NCI-H1930 (cell line): ENCODE results near the gene SLC8A3.

ENCODE experiments used
- DNase-seq, 2 experiments: peaks; one replicate each; lab custom pipeline; 2025; lab: John Stamatoyannopoulos, UW

SLC8A3 gene

DNA sequence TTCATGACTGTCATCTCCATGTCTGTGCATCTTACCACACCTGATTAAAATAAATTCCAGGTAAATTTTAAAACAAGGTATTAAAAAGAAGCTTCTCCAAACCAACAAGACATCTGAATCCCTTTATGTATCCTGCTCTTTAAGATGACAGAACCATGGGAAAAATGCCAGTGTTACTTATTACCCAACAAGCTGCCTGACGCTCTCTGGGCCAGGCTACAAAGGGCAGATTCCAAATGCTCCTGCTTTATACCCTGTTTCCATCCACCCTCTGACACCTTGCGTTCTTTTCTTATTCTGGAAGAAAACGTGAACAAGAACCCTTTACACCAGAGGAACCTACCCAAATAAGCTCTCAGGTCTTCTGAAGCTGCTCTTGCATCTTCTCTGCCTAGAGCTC is 70.7 kb downstream of the SLC8A3 start:
- no peak for DNase-seq

GRCh38 chr14:70116278-70116677 is 72.5 kb downstream of the SLC8A3 start:
- no peak for DNase-seq

GRCh38 chr14:70114621-70115156 is 74.1 kb downstream of the SLC8A3 start:
- no peak for DNase-seq

DNA sequence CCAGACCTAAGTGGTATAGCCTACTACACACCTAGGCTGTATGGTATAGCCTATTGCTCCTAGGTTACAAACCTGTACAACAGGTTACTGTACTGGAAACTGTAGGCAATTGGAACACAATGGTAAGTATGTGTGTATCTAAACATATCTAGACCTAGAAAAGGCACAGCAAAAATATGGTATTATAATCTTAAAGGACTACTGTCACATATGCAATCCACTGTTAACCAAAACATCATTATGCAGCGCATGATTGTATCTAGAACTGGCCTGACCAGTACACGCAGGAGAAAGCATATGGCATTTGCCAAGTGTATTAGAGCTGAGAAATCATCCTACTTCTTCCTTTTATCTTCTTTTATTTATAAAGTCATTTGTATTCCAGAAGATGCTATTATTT is 75.5 kb downstream of the SLC8A3 start:
- no peak for DNase-seq

DNA sequence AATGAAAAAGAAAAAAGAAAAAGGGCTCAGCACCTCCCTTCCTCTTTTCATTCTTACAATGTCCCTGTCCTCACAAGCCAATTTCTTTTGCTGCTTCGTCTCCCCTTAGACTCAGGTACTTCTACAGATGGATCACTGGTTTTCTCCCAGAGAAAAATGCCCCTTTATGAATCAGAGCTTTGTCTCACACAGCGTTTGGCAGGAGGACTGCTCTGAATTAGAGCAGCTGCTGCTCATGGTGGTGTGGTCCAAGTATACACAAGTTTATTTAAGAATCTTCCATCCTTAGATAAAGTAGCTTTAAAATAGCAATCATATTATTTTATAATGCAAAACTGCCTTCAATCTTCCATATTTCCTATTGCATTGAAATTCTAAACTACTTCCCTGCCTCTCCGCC is 80.3 kb downstream of the SLC8A3 start:
- no peak for DNase-seq

- no peak for DNase-seq
These were observed 81.4 kb downstream of the SLC8A3 start for GRCh38 chr14:70107309-70107708.

GRCh38 chr14:70100071-70100470 is 88.7 kb downstream of the SLC8A3 start:
- no peak for DNase-seq

DNA sequence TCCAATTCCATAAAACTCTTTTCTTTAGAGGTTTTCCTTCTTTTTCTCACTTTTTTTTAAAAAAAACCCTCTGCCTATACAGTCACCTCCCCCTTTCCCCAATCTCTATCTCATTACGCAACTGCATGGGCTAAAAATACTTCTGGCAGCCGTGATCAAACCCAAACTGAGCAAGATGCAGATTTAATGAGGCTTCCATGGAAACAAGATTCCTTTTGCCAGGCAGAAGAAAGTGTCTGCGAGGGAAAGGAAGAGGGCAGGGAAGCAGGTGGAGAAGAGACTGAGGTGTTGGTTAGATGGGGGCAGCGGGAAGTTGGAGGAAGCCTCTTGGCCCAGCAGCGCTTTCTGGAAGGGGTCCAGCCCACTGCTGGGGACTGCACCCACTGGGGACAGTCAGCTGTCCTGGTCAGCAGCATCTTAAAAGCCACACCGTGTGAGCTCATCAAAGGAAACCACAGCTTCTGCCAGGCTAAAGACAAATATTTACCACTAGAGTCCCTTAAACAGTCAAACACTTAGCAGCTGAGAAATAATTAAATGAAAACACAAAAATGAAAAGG is 90.4 kb downstream of the SLC8A3 start:
- no peak for DNase-seq

DNA sequence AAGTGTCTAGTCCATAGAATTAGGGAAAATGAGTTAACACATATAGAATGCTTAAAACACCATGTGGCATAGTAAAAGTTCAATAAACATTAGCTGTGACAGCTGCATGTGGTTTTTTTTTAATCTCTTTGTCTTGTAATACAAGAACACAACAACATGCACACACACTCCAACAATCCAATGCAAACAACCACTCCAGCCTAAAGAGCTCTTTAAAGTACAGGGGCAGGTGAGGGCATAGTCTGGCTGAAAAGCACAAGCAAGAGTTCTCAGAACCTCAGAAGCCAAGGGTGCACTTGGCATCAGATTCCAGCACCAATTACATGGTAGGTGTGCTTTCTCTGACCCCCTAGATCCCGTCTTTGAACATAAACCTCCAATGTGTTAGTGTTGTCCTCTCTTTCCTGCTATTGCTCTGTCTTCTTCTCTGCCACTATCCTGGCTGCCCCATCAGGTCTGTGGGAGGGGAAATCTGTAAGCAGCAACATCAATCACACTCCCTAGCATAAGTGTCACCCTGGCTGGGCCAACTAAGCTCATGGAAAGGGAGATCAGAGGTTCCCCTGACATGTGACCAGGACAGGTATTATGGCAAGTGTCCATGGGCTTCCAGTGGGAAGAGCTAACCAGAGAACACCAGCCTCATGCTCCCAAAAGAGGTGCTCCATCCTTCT is 91.0 kb downstream of the SLC8A3 start:
- DNase-seq = no peak

DNA sequence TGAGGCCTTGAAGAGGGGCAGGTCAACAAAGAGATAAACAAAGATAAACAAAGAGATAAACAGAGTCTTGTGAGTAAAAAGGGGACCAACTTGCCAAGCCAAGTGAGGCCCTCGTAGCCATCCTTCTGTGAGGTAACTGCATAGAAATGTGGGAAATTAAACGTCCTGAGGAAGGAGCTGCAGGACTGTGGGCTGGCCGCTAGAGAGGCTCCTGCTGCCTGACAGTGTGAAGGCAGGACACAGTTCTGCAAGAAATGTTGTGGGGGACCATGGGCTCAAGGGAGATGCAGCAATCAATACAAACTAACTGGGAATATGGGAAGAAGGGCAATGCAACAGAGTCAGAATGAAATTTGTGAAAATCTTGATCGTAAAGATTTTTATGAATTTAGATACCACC is 91.9 kb downstream of the SLC8A3 start:
- no peak for DNase-seq

GRCh38 chr14:70094631-70095030 is 94.1 kb downstream of the SLC8A3 start:
- no peak for DNase-seq

DNA sequence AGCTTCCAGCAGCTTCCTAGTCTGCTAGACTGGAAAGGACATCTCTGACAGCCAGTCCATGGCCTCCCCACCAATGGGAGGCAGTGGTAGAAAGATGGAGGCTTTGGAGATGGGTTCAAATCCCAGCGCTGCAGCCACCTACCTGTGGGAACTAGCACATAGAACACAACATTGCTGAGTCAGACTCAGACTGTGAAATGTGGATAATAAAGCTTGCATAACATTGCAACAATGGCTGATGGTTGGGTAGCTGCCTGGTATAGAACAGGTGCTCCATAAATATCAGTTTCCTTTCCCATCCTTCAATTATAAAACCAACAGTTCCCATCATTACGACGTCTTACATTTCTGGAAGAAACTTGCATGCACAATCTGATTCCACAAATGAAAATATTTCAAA is 94.6 kb downstream of the SLC8A3 start:
- DNase-seq = no peak

DNA sequence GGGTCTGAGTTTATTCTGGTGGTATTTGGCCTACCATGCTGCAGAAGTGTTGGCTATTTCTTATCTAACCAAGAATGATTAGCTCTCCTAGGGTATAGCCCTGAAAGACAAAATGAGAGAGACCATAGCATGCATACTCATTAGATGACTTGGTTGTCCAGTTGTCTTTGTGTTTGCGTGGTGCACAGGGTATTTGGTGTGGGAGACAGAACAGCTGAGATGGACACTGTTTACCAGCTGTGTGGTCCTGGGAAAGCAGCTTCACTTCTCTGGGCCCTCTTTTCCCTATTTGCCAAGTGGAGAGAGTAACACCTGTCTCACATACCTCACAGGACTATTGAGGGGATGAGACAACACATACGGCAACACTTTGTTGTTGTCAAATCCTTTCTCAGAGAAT is 95.6 kb downstream of the SLC8A3 start:
- no peak for DNase-seq

GRCh38 chr14:70087380-70087697 is 101.4 kb downstream of the SLC8A3 start:
- DNase-seq = no peak

GRCh38 chr14:70086685-70087379 is 101.9 kb downstream of the SLC8A3 start:
- peak in 1 of 2 experiments; percentile 12 for DNase-seq

DNA sequence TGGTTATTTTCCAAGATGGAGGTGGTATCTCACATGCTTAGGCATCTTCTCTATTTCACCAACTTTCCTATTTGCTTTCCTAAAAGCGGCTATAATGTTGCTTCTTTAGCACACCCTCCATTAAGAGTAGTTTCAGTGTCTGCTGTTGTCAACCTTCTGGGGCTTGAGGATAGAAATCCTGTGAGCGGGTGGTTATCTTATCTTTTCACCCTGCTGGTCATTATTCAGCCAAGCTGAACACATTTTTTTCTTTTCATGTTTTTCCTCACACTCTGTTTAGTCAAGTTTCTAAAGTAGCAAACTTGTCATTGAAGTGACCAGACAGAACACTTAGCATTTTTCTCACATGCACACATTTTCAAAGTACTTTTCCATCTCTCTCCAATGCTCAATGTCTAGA is 104.5 kb downstream of the SLC8A3 start:
- DNase-seq = no peak

DNA sequence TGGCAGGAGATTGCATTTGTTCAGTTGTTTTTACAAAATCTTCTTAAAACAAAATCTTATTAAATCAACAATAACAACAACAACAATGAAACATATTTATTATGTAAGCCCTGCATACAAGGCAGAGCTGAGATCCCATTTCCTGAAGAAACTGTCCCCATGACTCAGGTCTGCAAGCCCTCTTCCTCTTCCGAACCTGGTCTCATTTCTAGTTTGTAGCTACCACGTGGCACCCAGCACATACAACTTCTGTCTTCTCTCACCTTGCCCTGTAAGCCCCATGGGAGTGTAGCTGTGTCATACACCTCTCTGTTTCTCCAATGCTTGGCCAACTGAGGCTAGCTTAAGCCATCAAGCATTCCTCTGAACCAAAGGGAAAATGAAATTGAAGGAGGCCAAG is 106.4 kb downstream of the SLC8A3 start:
- DNase-seq = no peak

- DNase-seq = no peak
These were observed 108.7 kb downstream of the SLC8A3 start for GRCh38 chr14:70080076-70080475.

- DNase-seq = no peak
These were observed 110.4 kb downstream of the SLC8A3 start for GRCh38 chr14:70078329-70078728.

GRCh38 chr14:70077720-70078119 is 111.0 kb downstream of the SLC8A3 start:
- DNase-seq = no peak

- DNase-seq = no peak
These were observed 111.7 kb downstream of the SLC8A3 start for GRCh38 chr14:70077005-70077404.

DNA sequence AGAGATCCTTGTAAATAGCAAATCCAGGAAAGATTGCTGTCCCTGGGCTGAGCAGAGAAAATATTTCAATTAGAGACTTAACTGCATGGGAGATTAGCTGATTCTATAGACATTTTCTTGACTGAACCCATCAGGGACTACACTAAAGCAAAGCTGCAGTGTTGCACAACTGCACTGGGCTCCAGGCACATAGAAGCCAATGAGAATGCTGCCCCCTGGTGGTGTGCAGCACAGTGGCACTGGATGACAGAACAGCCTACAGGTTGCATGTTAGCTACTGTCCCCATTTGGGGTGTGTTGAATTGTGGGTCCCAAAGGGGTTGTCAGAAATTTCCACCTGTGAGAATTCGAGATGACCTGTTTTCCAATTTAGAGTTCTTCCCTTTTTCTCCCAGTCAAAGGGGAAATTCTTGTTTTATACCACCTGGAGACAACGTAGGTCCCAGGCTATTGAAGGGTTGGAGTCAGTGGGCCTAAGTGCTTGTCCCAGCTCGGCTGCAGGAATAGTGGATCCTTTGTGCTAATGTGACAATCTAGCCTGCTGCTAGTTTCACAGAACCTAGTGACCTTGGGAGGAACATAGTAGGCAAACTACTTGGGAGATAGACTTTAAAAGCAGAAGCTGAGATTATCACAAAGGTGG is 114.7 kb downstream of the SLC8A3 start:
- peak; percentile 47 to 72 for DNase-seq

GRCh38 chr14:70069186-70069585 is 119.6 kb downstream of the SLC8A3 start:
- DNase-seq = no peak
